ENCODE data around the gene GPR45. TPM values are rescaled to one million over a fixed set of nuclear protein-coding genes. Genes with fewer than 3 reads are reported as not detected.

The GPR45 gene
- total and polyA plus RNA-seq, 9 of the 15 experiments (the other 6 are each of a cell fraction or from before 2014, with no cell fraction given): not detected

DNA sequence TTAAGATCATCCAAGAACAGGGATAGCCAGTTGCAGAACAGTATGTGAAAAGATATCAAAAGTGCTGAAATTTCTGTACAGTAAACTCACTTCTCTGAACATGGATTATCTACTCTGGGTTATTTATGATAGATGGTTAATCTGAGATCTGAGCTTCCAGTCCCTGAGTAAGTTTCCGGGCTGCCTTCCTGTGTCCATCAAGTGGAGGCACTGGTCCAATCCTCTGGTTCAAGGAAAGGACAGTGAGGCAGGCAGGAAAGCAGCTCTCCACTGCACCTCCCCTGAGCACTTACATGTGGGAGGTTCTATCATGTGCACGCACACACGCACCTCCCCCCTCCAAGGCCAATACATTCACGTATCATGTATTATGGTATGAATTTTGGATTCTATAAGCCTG lies 32.5 kb downstream of the GPR45 start (continued):
- TF ChIP-seq NCOA4 (IDR thresholded peaks at IDR 0.05; ENCODE audit: partially characterized antibody) (no peak), GABPB2 (CRISPR knock-in tag; conservative IDR thresholded peaks at IDR 0.05) (no peak), RBBP5 (IDR thresholded peaks at IDR 0.05; ENCODE audit: borderline replicate concordance, insufficient read depth, low read length, poor library complexity, severe bottlenecking) (no peak)
- TF ChIP-seq, protein P1, sequence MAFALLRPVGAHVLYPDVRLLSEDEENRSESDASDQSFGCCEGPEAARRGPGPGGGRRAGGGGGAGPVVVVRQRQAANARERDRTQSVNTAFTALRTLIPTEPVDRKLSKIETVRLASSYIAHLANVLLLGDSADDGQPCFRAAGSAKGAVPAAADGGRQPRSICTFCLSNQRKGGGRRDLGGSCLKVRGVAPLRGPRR (CRISPR knock-in tag; IDR thresholded peaks at IDR 0.05): no peak

DNA sequence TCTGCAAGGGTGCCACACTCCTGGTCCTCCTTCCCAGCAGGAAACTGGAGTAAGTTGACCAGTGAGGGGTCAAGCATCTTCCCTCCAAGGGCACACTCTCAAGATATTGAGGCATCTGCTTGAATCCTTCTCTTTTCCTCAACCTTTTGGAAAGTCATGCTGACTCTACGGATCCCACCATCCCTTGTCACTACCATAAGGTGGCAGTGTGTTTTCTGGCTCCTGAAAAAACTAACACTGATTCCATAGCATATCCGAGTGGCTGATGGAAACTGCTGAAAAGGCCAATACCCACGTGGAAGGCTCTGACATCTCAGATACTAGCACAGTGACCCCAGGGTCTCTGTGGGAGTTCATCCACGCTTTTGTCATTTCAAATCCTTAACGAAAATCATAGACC lies 37.1 kb downstream of the GPR45 start:
- Histone ChIP-seq H3K27ac (ENCODE audit: extremely low read depth, low read depth, low read length) (no peak overlapping the region), H3K27me3 (ENCODE audit: control insufficient read depth in 2 of 2, insufficient read depth in 2 of 2, low read length in 2 of 2) (no peaks in the 10 kb centered on the region), H3K79me2 (ENCODE audit: control insufficient read depth, insufficient read depth, low read length) (no peaks in the 10 kb centered on the region), H3K9me3 (replicated peaks; ENCODE audit: control insufficient read depth, insufficient read depth, low read depth, low read length) (no peaks in the 10 kb centered on the region), H4K20me1 (replicated peaks; ENCODE audit: control insufficient read depth, insufficient read depth, low read length) (no peaks in the 10 kb centered on the region), H3K4me1 (replicated peaks in 1 of 2; ENCODE audit: control insufficient read depth in 2 of 2, insufficient read depth in 2 of 2, low read length in 2 of 2) (no peaks in the 10 kb centered on the region), H3K9ac (ENCODE audit: insufficient read depth in 1 of 2, low read depth in 2 of 2, low read length in 2 of 2) (no peak overlapping the region), H3K36me3 (ENCODE audit: control insufficient read depth, insufficient read depth, low read length) (peaks cover 89% of the 10 kb centered on the region; the same call in 2 of the 3 replicates), H3K9me1 (ENCODE audit: control insufficient read depth, insufficient read depth, low read length) (no peaks in the 10 kb centered on the region), H3K4me3 (no peak overlapping the region), H3K4me2 (ENCODE audit: insufficient read depth, low read length) (no peak overlapping the region), H2AFZ (ENCODE audit: low read depth, low read length) (no peak overlapping the region)
- ATAC-seq (no peak), FAIRE-seq (no peak), DNase-seq (ENCODE audit: extremely low read depth in 1 of 4, low spot score in 3 of 4) (no peak)
- POLR2A ChIA-PET: interaction anchor here (0.7 kb wide), 1 partner anchor 22 kb away, joined by 3 read pairs; no protein-coding TSS in a partner anchor
- CTCF ChIA-PET (ENCODE audit: low intra/inter-chr PET ratio): interaction anchor here (0.6 kb wide), 1 partner anchor 36 kb away, joined by 3 read pairs; no protein-coding TSS in a partner anchor
- 75% methylated on average over 5 of the region's 5 CpGs for WGBS (ENCODE audit: insufficient coverage, low coverage, missing lambda C conversion rate)
- intact Hi-C loops (cut with micrococcal nuclease) (no loop called here), in situ Hi-C loops (cut with MboI) (no loop called here)
- no TSS peak for BruUV-seq (replicated peaks)
- TF ChIP-seq CBX8 (IDR thresholded peaks at IDR 0.05; ENCODE audit: borderline replicate concordance, extremely low read depth, low read depth, low read length, poor library complexity, severe bottlenecking): no peak
- TF ChIP-seq, protein P2, sequence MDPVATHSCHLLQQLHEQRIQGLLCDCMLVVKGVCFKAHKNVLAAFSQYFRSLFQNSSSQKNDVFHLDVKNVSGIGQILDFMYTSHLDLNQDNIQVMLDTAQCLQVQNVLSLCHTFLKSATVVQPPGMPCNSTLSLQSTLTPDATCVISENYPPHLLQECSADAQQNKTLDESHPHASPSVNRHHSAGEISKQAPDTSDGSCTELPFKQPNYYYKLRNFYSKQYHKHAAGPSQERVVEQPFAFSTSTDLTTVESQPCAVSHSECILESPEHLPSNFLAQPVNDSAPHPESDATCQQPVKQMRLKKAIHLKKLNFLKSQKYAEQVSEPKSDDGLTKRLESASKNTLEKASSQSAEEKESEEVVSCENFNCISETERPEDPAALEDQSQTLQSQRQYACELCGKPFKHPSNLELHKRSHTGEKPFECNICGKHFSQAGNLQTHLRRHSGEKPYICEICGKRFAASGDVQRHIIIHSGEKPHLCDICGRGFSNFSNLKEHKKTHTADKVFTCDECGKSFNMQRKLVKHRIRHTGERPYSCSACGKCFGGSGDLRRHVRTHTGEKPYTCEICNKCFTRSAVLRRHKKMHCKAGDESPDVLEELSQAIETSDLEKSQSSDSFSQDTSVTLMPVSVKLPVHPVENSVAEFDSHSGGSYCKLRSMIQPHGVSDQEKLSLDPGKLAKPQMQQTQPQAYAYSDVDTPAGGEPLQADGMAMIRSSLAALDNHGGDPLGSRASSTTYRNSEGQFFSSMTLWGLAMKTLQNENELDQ (CRISPR knock-in tag; IDR thresholded peaks at IDR 0.05; ENCODE audit: borderline replicate concordance): no peak
- no peak for TF ChIP-seq NR3C1 (CRISPR knock-in tag; IDR thresholded peaks at IDR 0.05)
- TF ChIP-seq, protein P3, sequence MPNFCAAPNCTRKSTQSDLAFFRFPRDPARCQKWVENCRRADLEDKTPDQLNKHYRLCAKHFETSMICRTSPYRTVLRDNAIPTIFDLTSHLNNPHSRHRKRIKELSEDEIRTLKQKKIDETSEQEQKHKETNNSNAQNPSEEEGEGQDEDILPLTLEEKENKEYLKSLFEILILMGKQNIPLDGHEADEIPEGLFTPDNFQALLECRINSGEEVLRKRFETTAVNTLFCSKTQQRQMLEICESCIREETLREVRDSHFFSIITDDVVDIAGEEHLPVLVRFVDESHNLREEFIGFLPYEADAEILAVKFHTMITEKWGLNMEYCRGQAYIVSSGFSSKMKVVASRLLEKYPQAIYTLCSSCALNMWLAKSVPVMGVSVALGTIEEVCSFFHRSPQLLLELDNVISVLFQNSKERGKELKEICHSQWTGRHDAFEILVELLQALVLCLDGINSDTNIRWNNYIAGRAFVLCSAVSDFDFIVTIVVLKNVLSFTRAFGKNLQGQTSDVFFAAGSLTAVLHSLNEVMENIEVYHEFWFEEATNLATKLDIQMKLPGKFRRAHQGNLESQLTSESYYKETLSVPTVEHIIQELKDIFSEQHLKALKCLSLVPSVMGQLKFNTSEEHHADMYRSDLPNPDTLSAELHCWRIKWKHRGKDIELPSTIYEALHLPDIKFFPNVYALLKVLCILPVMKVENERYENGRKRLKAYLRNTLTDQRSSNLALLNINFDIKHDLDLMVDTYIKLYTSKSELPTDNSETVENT (CRISPR knock-in tag; IDR thresholded peaks at IDR 0.05): no peak
- TF ChIP-seq ARID2 (IDR thresholded peaks at IDR 0.05): no peak
- TF ChIP-seq NCOA4 (IDR thresholded peaks at IDR 0.05; ENCODE audit: partially characterized antibody): no peak
- TF ChIP-seq, protein P4, sequence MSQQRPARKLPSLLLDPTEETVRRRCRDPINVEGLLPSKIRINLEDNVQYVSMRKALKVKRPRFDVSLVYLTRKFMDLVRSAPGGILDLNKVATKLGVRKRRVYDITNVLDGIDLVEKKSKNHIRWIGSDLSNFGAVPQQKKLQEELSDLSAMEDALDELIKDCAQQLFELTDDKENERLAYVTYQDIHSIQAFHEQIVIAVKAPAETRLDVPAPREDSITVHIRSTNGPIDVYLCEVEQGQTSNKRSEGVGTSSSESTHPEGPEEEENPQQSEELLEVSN (IDR thresholded peaks at IDR 0.05; ENCODE audit: borderline replicate concordance in 1 of 2, extremely low read depth in 1 of 2, insufficient read depth in 1 of 2, insufficient read length in 1 of 2, low read depth in 1 of 2, low read length in 1 of 2, poor library complexity in 1 of 2, severe bottlenecking in 1 of 2): no peak
- TF ChIP-seq, protein P5, sequence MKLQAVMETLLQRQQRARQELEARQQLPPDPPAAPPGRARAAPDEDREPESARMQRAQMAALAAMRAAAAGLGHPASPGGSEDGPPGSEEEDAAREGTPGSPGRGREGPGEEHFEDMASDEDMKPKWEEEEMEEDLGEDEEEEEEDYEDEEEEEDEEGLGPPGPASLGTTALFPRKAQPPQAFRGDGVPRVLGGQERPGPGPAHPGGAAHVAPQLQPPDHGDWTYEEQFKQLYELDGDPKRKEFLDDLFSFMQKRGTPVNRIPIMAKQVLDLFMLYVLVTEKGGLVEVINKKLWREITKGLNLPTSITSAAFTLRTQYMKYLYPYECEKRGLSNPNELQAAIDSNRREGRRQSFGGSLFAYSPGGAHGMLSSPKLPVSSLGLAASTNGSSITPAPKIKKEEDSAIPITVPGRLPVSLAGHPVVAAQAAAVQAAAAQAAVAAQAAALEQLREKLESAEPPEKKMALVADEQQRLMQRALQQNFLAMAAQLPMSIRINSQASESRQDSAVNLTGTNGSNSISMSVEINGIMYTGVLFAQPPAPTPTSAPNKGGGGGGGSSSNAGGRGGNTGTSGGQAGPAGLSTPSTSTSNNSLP (IDR thresholded peaks at IDR 0.05; ENCODE audit: borderline replicate concordance, low read depth, low read length): no peak

All from K562 (cell line).